Gastrocnemius medialis (tissue), 4 donors: Measurements from ENCODE around the gene PALLD.

ENCODE experiments used
- CTCF ChIP-seq, 5 experiments: fragments of 450-650 bp in 3 of 5; fragments of 200-600 bp in 2 of 5; sonication (generic) in 2 of 5; IDR thresholded peaks in 4 of 5; conservative IDR thresholded peaks in 1 of 5; 1 replicate in 4 of 5; 2 replicates in 1 of 5; pipeline ENCODE4 v1.5.1; 2016 to 2019; ENCODE audit warnings: antibody characterized with exemption in 5 of 5, mild to moderate bottlenecking in 3 of 5, moderate library complexity in 3 of 5
- POLR2A ChIP-seq, 2 donors: fragments of 450-650 bp; IDR thresholded peaks; one replicate each; pipeline ENCODE4 v1.6.1; 2017; ENCODE audit warnings: antibody characterized with exemption in 2 of 2, mild to moderate bottlenecking in 2 of 2, moderate library complexity in 2 of 2

- no peak for TF ChIP-seq CTCF (IDR thresholded peaks at IDR 0.05 in 4 of 5, conservative IDR thresholded peaks at IDR 0.05 in 1 of 5)
- no peak for TF ChIP-seq POLR2A (IDR thresholded peaks at IDR 0.05)
These were observed 121.9 kb downstream of the PALLD start for GRCh38 chr4:168618577-168619265.
